Cardiac fibroblast (primary cell): ENCODE data around the gene CD151.

Source experiments
- DNase-seq, 2 donors: peaks; one replicate each; pipeline versions ENCODE4 v3.0.0 to v3.0.0-alpha.2; 2010; ENCODE audit warnings: low read depth in 2 of 2
- H3K4me3 ChIP-seq, 2 donors: replicated peaks in 1 of 2; 1 replicate in 1 of 2; 2 replicates in 1 of 2; pipeline ENCODE4 v1.5.1; 2011; ENCODE audit warnings: low read depth in 2 of 2, low read length in 2 of 2, mild to moderate bottlenecking in 2 of 2, moderate library complexity in 1 of 2
- TF ChIP-seq, protein P1 (sequence below): IDR thresholded peaks from one replicate; pipeline ENCODE4 v1.5.1; 2011; ENCODE audit warnings: low read depth, mild to moderate bottlenecking, low read length, inconsistent platforms

Gene CD151

DNA sequence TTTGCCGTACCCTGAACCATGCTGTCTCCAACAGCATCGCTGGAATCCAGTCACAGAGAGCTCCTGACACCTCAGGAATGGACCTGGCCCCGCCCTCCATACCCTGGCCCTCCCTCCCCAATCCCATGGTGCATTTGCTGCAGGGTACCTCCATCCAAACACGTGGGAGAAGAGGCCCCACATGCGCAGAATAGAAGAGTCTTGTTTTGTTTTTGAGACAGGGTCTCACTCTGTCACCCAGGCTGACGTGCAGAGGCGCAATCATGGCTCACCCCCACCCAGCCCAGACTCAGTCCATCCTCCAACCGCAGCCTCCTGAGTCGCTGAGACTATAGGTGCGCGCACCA lies 16.3 kb upstream of the CD151 start:
- no peak for DNase-seq
- no peak overlapping the region for H3K4me3 ChIP-seq
- TF ChIP-seq, protein P1, sequence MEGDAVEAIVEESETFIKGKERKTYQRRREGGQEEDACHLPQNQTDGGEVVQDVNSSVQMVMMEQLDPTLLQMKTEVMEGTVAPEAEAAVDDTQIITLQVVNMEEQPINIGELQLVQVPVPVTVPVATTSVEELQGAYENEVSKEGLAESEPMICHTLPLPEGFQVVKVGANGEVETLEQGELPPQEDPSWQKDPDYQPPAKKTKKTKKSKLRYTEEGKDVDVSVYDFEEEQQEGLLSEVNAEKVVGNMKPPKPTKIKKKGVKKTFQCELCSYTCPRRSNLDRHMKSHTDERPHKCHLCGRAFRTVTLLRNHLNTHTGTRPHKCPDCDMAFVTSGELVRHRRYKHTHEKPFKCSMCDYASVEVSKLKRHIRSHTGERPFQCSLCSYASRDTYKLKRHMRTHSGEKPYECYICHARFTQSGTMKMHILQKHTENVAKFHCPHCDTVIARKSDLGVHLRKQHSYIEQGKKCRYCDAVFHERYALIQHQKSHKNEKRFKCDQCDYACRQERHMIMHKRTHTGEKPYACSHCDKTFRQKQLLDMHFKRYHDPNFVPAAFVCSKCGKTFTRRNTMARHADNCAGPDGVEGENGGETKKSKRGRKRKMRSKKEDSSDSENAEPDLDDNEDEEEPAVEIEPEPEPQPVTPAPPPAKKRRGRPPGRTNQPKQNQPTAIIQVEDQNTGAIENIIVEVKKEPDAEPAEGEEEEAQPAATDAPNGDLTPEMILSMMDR, result no peak

GRCh38 chr11:818396-819128 lies 14.2 kb upstream of the CD151 start, which contains the start of gene PNPLA2:
PNPLA2 (plus strand) TSS chr11:818914; CDS start chr11:819719, 805 bp downstream.
- peak within 1 kb of the TSS; percentile 72 to 76 for H3K4me3 ChIP-seq
- DNase-seq, result peak; percentile 73 to 75
- TF ChIP-seq, protein P1, result no peak

DNA sequence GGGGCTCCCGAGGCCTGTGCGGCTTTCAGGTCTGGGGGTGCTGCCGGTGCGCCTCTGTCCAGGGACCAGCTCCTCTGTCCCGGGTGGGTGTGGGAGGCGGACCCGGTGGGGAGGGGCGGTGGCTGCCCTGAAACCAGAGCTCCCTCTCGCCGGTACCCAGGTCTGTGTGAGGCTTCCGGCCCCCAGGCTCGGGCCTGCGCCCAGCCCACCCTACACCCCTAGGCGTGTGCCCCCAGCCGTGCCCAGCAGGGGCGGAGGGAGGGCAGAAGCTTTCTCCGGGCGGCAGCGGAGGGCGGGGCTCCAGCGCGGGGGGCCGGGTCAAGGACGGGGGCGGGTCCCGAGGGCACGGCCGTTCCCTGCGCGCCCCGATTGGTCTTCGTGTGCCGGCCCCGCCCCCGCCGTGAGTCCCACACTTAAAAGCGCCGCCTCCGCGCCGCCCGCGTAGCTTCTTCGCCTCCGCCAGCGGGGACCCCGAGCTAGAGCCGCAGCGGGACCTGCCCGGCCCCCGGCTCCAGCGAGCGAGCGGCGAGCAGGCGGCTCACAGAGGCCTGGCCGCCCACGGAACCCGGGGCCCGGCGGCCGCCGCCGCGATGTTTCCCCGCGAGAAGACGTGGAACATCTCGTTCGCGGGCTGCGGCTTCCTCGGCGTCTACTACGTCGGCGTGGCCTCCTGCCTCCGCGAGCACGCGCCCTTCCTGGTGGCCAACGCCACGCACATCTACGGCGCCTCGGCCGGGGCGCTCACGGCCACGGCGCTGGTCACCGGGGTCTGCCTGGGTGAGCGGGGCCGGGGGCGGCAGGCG lies 13.4 kb upstream of the CD151 start:
- peak overlapping the region; percentile 72 to 76 for H3K4me3 ChIP-seq

DNA sequence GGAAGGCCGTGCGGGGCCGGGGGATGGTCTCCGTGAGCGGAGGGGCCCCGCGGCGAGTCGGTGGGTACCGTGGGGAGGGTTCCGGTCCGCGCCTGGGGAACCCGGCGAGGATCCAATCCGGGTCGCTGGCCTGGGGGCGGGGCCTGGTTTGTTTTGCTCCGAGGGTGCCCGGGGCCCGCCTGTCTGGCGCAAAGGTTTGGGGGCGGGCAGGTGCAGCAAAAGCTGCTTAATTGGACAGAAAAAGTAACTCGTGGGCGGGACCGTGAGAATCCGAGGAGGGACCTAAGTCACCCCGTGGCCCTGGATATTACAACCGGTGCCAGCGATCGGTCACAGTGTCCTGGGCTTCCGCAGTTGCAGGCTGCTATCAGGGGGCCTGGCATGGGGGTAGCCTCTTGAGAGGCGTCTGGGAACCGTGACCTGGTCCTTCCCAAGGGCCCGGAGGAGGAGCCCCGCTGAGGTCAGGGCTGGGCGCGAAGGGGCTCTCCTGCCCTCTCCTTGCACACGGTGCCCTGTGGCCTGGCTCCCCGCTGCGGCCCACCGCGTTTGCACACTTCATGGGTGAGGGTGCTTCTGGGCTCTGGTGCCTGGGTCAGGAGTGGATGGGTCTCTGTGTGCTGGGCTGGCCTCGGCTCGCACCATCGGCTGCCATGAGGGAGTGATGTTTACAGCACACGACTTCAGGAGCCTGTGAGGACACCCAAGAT lies 12.7 kb upstream of the CD151 start:
- DNase-seq, result peak; percentile 65 to 82
- TF ChIP-seq, protein P1, result no peak
- peak overlapping the region; percentile 72 to 76 for H3K4me3 ChIP-seq

More for the DNA sequence above, 13.4 kb upstream of the CD151 start:
- peak; percentile 81 to 92 for DNase-seq
- TF ChIP-seq, protein P1, result peak; percentile 8

- peak overlapping the region; percentile 72 to 76 for H3K4me3 ChIP-seq
- DNase-seq, result peak; percentile 66 to 70
- TF ChIP-seq, protein P1, result no peak
Observed at GRCh38 chr11:820655-821511, 11.9 kb upstream of the CD151 start.
